Esophagus squamous epithelium (tissue), 5 donors: Measurements from ENCODE around the gene PCCA. TPM values are rescaled to one million over a fixed set of nuclear protein-coding genes. Genes with fewer than 3 reads are reported as not detected.

Experiments used
- DNase-seq: peaks from one replicate; lab custom pipeline; 2025; lab: John Stamatoyannopoulos, UW
- H3K27ac ChIP-seq, 4 donors: fragments of 200-600 bp; sonication (generic); one replicate each; pipeline ENCODE4 v1.5.1; 2016 to 2019; ENCODE audit warnings: mild to moderate bottlenecking in 1 of 4
- H3K27me3 ChIP-seq, 4 donors: fragments of 200-600 bp; sonication (generic); 1 replicate in 3 of 4; 2 replicates in 1 of 4; pipeline versions ENCODE4 v1.5.1 to v1.6.0; 2017 to 2021; ENCODE audit warnings: antibody characterized with exemption in 1 of 4
- H3K36me3 ChIP-seq, 3 donors: fragments of 200-600 bp; sonication (generic); one replicate each; pipeline ENCODE4 v1.5.1; 2016 to 2019
- H3K4me1 ChIP-seq, 3 donors: fragments of 200-600 bp; sonication (generic); one replicate each; pipeline ENCODE4 v1.5.1; 2017 to 2019
- H3K4me3 ChIP-seq, 4 donors: fragments of 200-600 bp; sonication (generic); 1 replicate in 3 of 4; 2 replicates in 1 of 4; pipeline ENCODE4 v1.5.1; 2016 to 2019; ENCODE audit warnings: mild to moderate bottlenecking in 2 of 4, moderate library complexity in 1 of 4
- H3K9me3 ChIP-seq, 3 donors: fragments of 200-600 bp; sonication (generic); one replicate each; pipeline ENCODE4 v1.5.1; 2016 to 2019
- POLR2A ChIP-seq, 4 donors: fragments of 450-650 bp; IDR thresholded peaks; one replicate each; pipeline ENCODE4 v1.6.1; 2017; ENCODE audit warnings: antibody characterized with exemption in 4 of 4, mild to moderate bottlenecking in 4 of 4, moderate library complexity in 3 of 4
- WGBS, 2 donors: methylation state at CpG; one replicate each; pipeline ENCODE4 v1.1.5; 2018; 5-methylcytosine and 5-hydroxymethylcytosine counted together
- intact Hi-C: fragments of 100-400 bp; cut with DNase I; formaldehyde crosslinking; loops from one replicate; pipeline ENCODE4 v1.15.0; 2022
- total RNA-seq, 4 donors: library from RNA; depleted of rRNA; stranded (reverse); fragments of >200 nt; gene quantifications; one replicate each; pipeline ENCODE4 v1.1.0, GENCODE V29; 2016
- TF ChIP-seq, protein P1 (sequence below), 6 experiments: fragments of 450-650 bp in 4 of 6; fragments of 200-600 bp in 2 of 6; sonication (generic) in 2 of 6; IDR thresholded peaks; one replicate each; pipeline ENCODE4 v1.5.1; 2016 to 2019; ENCODE audit warnings: antibody characterized with exemption in 6 of 6, mild to moderate bottlenecking in 4 of 6, moderate library complexity in 4 of 6
- donor health status: DM: yes; HTN: yes; CAD: no.

The PCCA gene
- total RNA-seq, 4 donors from 2014 or later: 21.5 to 46.5 (median 30.2) TPM

GRCh38 chr13:100357764-100358163 is 268.9 kb downstream of the PCCA start:
- Histone ChIP-seq H3K9me3 (no peaks in the 10 kb centered on the region), H3K4me3 (no peak overlapping the region), H3K36me3 (no peaks in the 10 kb centered on the region), H3K4me1 (no peaks in the 10 kb centered on the region), H3K27ac (no peak overlapping the region), H3K27me3 (no peaks in the 10 kb centered on the region)
- TF ChIP-seq, protein P1, sequence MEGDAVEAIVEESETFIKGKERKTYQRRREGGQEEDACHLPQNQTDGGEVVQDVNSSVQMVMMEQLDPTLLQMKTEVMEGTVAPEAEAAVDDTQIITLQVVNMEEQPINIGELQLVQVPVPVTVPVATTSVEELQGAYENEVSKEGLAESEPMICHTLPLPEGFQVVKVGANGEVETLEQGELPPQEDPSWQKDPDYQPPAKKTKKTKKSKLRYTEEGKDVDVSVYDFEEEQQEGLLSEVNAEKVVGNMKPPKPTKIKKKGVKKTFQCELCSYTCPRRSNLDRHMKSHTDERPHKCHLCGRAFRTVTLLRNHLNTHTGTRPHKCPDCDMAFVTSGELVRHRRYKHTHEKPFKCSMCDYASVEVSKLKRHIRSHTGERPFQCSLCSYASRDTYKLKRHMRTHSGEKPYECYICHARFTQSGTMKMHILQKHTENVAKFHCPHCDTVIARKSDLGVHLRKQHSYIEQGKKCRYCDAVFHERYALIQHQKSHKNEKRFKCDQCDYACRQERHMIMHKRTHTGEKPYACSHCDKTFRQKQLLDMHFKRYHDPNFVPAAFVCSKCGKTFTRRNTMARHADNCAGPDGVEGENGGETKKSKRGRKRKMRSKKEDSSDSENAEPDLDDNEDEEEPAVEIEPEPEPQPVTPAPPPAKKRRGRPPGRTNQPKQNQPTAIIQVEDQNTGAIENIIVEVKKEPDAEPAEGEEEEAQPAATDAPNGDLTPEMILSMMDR (IDR thresholded peaks at IDR 0.05): no peak
- no peak for TF ChIP-seq POLR2A (IDR thresholded peaks at IDR 0.05)
- intact Hi-C loops: no loop called here
- WGBS, 2 donors: 82 to 92% methylated on average over 1 of the region's 1 CpG
- no peak for DNase-seq

GRCh38 chr13:100361504-100361903 is 272.6 kb downstream of the PCCA start:
- intact Hi-C loops: no loop called here
- no peak overlapping the region for H3K27ac ChIP-seq

GRCh38 chr13:100362371-100362770 is 273.5 kb downstream of the PCCA start:
- Histone ChIP-seq H3K36me3 (no peaks in the 10 kb centered on the region), H3K27me3 (no peaks in the 10 kb centered on the region), H3K4me1 (no peaks in the 10 kb centered on the region), H3K4me3 (no peak overlapping the region), H3K27ac (no peak overlapping the region), H3K9me3 (no peaks in the 10 kb centered on the region)
- no peak for DNase-seq
- intact Hi-C loops: no loop called here
- 79 to 88% methylated on average over 2 of the region's 2 CpGs for WGBS, 2 donors
- TF ChIP-seq, protein P1 (IDR thresholded peaks at IDR 0.05): no peak
- TF ChIP-seq POLR2A (IDR thresholded peaks at IDR 0.05): no peak

More at GRCh38 chr13:100361504-100361903, 272.6 kb downstream of the PCCA start:
- Histone ChIP-seq H3K4me1 (no peaks in the 10 kb centered on the region), H3K27me3 (no peaks in the 10 kb centered on the region), H3K36me3 (no peaks in the 10 kb centered on the region), H3K9me3 (no peaks in the 10 kb centered on the region), H3K4me3 (no peak overlapping the region)
- DNase-seq: no peak
- TF ChIP-seq, protein P1 (IDR thresholded peaks at IDR 0.05): no peak
- TF ChIP-seq POLR2A (IDR thresholded peaks at IDR 0.05): no peak
- WGBS, 2 donors: 77% methylated on average over 2 of the region's 2 CpGs

DNA sequence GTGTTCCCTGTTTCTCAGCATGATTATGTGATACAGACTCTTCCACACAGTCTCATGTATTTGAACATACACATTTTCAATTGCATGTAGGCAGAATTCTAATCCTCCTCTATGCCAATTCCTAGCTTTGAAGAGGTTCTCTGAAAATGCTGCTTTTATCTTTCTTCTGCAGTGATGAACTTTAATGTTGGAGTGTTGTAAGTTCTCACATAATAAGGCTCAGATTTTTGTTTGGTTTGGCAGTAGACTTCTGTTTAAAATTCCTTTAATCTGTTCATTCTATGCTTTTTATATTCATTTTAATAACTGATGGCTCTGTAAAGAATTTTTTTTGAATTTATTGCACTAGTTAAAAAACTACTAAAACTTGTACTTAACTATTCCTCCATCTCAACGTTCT is 273.9 kb downstream of the PCCA start:
- Histone ChIP-seq H3K36me3 (no peaks in the 10 kb centered on the region), H3K27ac (no peak overlapping the region), H3K4me1 (no peaks in the 10 kb centered on the region), H3K27me3 (no peaks in the 10 kb centered on the region), H3K4me3 (no peak overlapping the region), H3K9me3 (no peaks in the 10 kb centered on the region)
- intact Hi-C loops: no loop called here
- no peak for DNase-seq
- no peak for TF ChIP-seq POLR2A (IDR thresholded peaks at IDR 0.05)
- TF ChIP-seq, protein P1 (IDR thresholded peaks at IDR 0.05): no peak
- WGBS, 2 donors: 62 to 63% methylated on average over 1 of the region's 1 CpG

DNA sequence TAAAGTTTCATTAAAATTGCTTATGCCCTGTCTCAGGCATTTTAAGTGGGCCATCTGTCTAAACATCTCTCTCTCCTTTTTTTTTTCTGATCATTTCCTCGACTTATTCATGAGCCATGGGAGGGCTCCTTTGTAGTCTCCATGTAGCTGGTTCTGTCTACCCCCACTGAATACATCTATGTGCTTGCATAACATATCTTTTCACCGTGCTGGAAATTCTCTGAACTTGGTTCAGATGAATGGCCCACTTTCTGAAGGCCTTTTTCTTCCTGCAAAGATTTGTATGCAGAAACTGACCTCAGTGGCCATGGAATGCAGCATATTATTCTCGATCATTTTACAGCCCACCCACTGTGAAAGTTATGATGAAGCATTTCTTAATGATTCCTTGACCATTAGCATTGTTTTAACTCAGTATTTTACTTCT is 274.4 kb downstream of the PCCA start:
- peaks cover 0 to under 1% (median 0%) of the 10 kb centered on the region in 3 donors for H3K36me3 ChIP-seq
- TF ChIP-seq, protein P1 (IDR thresholded peaks at IDR 0.05): no peak
- TF ChIP-seq POLR2A (IDR thresholded peaks at IDR 0.05): no peak
- H3K27me3 ChIP-seq: no peaks in the 10 kb centered on the region
- H3K4me3 ChIP-seq: no peak overlapping the region
- intact Hi-C loops: no loop called here
- 48 to 62% methylated on average over 3 of the region's 3 CpGs for WGBS, 2 donors
- H3K27ac ChIP-seq: no peak overlapping the region
- DNase-seq: no peak
- H3K9me3 ChIP-seq: no peaks in the 10 kb centered on the region
- no peaks in the 10 kb centered on the region for H3K4me1 ChIP-seq
